HG02623 (cell line): ENCODE results near the gene DCAF6.
A peak's percentile ranks its signal among the peaks of the same experiment; 100 is the strongest.
"Not testable (repeated sequence)": the region's sequence is repeated elsewhere in the genome, so short reads cannot be mapped to it uniquely, and the experiment has no call there.

Source experiments
- ATAC-seq: cut with Tn5 transposase; IDR thresholded peaks from one replicate; pipeline ENCODE4 v1.9.1; 2021; ENCODE audit warnings: moderate library complexity; ENCODE audit not compliant: unreplicated experiment

DCAF6 gene, protein sequence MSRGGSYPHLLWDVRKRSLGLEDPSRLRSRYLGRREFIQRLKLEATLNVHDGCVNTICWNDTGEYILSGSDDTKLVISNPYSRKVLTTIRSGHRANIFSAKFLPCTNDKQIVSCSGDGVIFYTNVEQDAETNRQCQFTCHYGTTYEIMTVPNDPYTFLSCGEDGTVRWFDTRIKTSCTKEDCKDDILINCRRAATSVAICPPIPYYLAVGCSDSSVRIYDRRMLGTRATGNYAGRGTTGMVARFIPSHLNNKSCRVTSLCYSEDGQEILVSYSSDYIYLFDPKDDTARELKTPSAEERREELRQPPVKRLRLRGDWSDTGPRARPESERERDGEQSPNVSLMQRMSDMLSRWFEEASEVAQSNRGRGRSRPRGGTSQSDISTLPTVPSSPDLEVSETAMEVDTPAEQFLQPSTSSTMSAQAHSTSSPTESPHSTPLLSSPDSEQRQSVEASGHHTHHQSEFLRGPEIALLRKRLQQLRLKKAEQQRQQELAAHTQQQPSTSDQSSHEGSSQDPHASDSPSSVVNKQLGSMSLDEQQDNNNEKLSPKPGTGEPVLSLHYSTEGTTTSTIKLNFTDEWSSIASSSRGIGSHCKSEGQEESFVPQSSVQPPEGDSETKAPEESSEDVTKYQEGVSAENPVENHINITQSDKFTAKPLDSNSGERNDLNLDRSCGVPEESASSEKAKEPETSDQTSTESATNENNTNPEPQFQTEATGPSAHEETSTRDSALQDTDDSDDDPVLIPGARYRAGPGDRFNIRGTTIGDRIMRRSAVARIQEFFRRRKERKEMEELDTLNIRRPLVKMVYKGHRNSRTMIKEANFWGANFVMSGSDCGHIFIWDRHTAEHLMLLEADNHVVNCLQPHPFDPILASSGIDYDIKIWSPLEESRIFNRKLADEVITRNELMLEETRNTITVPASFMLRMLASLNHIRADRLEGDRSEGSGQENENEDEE

DNA sequence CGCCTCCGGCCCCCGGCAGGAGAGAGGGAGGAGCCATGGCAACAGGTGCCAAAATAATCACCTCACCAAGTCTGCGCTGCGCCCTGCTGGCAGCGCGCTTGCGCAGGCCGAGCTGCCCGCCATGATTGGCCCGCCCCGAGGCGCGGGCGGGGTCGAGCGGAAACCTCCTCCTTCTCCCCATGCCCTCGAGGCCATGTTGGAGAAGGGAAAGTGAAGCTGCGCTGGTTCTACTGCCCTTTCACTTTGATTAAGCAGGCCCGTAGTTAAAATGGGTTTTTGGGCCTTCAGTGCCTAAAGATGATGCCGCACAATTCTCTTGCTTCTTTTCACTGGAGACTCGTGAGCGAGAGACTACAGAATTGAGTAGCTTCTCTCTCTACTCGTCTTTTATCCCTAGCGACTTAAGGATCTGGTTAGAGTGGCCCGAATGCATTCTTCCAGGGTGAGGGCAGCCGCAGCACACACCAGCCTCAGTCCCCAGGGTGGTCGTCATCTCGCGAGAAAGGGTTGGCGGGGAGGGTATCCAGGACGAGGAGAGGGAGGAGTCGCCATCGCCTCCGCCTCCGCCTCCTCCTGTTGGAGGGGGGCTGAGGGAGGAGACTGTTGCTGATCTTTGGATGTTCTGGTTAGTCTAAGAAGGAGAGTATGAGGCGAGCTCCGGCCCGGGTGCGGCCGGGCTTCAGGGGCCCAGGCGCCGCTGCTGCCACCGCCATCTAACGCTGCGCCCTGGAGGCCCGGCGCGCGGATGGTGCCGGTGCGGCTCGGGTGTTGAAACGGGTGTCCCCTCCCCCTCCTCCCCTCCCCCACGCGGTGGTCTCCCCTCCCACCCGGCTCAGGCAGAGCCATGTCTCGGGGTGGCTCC, at the start of gene DCAF6:
TSS of gene DCAF6 (plus strand) at position 616 of the 862 bp plus-strand sequence. CDS start at position 845, 229 bp downstream.
- peak; percentile 71 for ATAC-seq

DNA sequence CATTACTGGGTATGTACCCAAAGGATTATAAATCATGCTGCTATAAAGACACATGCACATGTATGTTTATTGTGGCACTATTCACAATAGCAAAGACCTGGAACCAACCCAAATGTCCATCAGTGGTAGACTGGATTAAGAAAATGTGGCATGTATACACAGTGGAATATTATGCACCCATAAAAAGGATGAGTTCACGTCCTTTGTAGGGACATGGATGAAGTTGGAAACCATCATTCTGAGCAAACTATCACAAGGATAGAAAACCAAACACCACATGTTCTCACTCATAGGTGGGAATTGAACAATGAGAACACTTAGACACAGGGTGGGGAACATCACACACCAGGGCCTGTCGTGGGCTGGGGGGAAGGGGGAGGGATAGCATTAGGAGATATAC, 49.3 kb upstream of the DCAF6 start:
- not testable (repeated sequence) for ATAC-seq

DNA sequence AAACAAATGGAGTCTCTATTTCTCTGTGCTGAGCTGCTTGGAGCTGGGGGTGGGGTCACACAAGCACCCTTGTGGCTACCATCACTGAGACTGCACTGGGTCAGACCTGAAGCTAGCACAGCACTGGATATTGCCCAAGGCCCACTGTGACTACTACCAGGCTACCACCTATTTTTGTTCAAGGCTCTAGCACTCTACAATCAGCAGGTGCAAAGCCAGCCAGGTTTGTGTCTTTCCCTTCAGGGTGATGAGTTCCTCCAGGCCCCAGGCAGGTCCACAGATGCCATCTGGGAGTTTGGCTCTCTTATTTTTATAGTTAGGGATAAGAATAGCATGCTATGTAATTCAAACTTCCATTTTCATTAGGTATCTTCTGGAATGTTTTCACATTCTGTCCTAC, 46.1 kb upstream of the DCAF6 start:
- ATAC-seq, result no peak

DNA sequence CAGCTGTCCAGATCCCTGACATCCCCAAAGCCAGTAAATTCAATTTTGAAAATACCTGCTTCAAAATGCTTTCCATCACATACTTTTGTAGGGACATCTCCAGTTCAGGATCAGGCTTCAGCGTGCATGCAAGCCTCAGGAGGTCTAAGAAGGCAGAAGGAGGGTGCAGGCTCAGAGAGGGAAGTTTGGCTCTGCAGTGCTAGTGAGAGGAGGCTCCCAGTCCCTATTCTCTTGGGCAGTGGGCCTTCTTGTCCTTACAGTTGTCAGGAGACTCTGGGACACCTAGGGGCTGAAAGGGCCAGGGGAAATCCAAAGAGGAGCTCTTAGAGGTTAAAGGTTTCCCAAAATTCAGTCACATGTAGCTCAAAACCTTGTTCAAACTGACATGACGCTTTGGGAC, 42.7 kb upstream of the DCAF6 start:
- ATAC-seq, result no peak

DNA sequence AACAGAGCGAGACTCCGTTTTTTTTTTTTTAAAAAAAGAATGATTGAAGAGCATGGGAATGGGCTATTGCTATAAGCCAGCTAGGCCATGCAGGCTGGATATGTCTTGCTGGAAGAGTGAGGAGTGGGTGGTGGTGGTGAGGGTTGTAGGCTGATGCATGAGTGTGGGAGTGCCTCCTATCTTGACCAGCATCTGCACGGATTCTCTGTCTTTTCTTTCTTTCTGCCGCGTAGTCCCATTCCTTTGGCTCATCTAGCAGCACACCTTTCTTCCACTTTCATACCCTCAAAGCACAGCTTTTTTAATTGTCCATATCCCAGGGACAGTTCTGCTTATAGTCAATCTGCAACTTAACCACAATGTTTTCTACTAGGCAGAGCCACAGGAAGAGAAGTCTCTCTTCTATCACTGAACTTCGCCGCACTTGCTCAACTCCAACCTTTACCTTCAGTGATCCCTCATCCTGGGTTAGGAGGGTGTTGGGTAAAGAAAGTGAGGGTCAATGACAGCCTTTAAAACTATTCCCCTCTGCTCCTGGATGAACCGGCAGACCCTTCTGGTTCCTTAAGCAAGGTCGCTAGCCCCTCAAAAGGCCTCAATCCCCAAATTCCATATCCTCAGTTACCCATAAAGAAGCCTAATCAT, 37.8 kb upstream of the DCAF6 start:
- ATAC-seq, result no peak

DNA sequence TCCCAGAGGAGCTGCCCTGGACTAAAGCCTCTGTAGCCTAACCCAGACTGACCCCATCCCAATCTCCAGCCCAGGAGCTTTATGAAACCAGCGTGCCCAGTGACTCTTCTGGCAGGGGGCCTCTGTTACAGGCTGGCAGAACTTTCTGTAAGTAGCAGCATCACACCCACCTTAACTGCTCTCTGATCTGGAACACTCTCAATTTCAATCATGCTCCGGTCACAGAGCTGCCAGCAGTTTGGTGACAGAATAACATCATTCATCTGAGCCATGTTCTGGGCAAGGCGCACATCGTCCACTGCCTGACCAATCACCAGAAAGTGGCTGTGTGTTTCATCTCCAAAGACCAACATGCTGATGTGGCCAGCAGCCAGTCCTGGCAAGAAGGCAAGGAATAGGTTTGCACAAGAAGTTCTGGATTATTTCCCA, 37.2 kb upstream of the DCAF6 start:
- peak; percentile 79 for ATAC-seq

DNA sequence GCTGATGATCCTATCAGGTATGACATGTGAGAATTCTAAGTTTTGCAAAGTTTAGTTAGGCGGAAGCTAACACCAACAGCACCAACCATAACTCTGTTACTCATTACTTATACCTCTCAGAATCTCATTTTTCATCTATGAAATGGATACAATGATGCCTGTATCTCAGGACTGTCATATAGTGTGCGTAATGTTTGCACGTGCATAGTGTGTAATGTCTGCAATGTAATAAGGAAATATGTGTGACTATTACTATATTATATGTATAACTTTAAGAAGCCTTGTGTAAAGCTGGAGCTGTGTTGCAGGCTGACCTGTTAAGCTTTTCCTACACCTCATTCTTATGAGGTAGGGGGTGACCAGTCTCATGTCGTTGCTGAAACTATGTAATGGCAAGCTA, 35.6 kb upstream of the DCAF6 start:
- ATAC-seq, result no peak

DNA sequence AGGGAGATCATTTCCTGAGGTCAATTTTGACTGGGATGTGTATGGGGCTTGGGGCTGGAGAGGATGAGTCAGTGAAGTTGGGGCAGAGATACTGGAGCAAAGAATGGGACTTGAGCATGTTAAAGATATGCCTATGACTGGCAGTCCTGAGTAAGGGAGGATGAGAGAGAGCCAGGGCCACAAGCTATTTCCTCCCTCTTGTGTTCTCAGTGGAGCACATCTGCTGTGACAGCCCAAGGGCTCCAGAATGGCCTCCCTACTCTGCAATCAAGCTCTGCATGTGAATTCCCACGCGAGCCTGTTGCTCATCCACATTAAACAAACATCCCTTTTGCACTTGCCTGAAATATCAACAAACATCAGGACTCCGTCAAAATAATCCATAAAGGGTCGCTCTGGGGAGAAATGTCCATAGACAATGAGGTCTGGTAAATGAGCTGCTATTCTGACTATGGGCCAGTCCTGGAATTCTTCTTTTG, 31.8 kb upstream of the DCAF6 start:
- no peak for ATAC-seq

DNA sequence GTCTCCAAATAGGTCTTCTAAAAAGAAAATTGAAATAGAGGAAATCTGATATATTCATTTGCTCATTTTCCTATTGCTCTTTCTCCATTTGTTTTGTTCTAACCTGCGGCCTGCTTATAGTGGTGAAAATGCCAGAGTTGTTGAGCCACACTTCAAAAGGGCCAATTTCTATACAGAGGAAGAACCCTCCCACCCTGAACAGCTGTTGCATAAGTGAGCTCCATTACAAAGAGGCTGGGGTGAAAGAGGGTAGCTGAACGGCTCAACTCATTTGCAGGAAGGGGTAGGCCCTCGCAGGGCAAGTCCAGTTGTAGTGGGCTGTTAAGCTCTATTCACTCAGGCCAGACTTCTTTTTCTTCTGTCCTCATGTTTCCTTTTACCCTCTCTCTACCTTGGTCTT, 31.3 kb upstream of the DCAF6 start:
- ATAC-seq, result no peak

DNA sequence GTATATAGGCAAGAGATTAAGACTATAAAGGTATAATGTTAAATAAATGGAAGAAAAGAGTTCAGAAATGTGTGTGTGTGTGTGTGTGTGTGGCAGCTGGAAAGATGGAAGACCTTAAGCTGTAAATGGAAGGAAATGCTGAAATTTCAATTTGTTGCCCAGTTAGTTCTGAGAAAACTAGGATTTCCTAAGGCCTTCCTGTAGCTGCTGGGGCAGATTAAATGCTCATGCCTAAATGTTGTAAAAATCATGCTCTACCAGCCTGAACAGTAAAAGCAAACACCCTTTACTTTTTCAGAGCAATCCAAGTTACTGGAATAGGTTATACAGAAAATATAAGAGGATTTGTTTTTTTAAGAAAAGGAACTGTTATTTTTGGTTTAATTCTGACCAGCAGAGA, 30.8 kb upstream of the DCAF6 start:
- no peak for ATAC-seq

DNA sequence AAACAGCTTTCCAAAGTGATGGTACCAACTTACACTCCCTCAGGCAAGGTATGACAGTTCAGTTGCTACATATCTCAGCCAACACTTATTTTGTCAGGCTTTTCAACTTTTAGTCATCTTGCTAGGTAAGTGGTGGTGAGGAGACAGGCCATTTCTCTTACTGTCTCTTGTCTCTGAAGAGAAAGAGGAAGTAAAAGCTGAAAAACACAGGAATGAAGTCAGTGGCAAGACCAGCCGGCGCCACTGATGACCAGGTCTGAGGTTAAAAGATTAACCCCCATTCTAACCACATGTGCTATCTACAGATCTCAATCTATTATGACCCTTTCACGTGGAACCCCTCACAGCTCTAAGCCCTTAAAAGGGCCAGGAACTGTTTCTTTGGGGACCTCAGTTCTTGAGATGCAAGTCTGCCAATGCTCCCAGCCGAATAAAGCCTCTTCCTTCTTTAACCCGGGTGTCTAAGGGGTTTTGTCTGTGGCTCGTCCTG, 26.7 kb upstream of the DCAF6 start:
- no peak for ATAC-seq

DNA sequence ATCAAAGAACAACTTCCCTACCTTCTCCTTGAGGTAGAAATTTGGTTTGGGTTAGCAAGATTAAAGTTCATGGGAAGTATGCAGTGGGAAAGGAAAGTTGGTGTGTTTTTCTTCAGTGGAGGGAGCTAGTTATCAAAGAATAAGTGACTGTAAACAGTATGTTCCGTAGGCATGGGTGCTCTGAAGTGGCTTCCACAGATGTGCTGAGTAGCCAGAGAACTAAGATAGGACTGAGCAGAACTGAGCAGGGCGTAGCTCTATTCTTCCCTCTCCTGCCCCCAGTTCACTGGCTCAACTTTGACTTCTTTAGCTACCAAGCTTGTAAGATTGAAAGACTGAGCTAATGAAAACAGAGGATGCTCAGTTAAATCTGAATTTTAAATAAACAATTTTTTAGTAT, 26.0 kb upstream of the DCAF6 start:
- no peak for ATAC-seq

DNA sequence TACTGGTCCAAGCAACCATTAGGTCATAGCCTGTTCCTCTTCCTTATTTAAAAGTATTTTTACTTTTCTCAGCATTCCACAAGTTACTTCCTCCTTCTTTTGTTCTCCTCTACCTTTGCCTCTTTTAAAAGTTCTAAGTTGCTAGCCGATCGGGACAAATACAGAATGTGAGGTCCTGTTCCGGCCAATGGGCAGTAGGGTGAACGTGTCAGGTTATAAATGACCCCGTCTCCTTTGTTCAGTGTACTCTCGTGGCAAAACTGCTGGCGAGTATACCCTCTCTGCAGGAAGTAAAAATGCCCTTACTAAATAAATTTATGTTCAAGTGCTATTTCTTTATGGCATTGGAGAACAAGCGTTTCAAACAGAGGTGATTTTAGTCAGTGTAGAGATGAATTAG, 25.1 kb upstream of the DCAF6 start:
- no peak for ATAC-seq

DNA sequence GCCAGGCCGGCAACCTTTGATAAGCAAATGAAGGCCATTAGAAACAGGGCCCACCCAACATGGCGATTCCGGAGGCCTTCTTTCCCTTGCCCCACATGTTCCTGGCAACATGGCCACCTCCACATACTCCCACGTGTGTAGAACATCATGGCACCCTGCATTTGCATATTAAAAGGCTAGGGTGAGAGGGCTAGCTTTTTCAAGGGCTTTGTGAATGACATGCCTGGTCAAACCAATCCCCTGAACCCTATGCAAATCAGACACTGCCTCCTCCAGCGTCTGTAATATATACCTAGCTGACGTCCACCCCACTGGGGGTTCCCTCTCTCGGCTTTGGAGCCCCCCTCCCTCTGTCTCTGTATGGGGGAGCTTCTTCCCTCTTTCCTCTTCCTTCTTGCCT, 24.2 kb upstream of the DCAF6 start:
- no peak for ATAC-seq

DNA sequence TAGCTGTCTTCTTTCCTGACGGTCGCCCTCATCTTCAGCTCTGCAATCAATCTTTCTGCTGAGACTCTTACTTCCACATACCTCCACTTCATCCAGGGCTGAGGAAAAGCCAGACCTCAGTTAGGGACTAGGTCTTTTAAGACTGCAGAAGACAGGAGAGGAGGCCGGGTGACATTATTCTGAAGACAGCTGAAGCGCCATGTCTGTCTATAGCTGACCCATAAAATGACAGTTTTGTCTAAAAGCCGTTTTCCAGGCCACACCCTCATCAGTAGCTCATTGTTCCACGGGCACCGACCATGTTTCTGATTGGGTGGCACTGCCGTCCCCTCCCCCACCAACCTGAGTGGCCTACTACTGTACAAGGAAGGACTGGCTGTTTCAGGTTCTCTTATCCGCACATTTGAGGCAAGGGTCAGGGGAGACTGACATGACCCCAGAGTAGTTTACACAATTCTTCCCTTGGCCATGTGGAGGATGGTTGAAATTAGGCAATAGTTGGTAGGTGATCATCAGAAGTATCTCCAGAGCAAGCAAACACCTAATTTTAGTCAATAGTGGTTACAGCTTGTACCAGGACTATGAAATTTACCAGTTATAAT, 22.5 kb upstream of the DCAF6 start, which contains the start of gene ADCY10:
TSS of gene ADCY10 (minus strand) at position 240 of the 602 bp plus-strand sequence. CDS start 8,994 bp downstream, outside the sequence.
- no peak for ATAC-seq

DNA sequence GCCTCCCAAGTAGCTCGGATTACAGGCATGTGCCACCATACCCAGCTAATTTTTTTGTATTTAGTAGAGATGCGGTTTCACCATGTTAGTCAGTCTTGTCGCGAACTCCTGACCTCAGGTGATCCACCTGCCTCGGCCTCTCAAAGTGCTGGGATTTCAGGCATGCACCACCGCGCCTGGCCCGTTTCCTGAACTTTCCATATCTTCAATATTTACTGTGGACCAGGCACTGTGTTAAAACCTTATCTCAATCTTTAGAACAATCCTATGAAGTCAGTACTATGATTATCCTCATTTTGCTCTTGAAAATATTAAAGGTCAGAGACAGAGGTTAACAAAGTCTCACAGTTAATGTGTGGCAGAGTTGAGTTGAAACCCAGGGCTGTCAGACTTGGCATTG, 20.9 kb upstream of the DCAF6 start:
- no peak for ATAC-seq

DNA sequence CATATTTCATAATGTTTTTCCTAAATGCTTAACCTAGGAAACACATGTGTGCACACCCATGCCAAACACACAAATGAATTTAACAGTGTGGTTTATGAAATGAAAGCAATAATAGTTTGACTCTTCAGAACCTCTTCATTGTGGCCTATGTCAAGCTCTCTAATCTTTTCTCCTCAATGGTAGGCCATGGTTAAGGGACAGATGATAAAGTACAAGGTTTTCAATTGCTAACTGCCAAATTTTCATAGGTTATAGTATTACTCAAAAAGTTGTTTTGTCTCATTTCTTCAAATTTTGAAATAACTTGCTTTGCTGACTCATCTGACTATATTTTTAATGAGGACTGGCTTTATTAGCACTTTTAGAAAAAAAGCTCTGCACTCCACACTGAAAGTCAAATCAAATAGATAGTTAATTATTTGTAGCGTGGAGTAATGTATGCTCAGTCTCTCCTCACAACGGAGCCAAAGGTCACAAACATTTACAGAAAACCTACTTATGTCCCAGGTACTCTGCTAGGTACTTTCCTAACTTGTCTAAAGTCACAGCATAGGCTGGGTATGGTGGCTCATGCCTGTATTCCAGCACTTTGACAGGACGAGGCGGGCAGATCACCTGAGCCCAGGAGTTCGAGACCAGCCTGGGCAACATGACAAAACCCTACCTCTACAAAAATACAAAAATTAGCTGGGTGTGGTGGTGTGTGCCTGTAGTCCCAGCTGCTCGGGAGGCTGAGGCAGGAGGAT, 19.5 kb upstream of the DCAF6 start:
- ATAC-seq, result no peak

DNA sequence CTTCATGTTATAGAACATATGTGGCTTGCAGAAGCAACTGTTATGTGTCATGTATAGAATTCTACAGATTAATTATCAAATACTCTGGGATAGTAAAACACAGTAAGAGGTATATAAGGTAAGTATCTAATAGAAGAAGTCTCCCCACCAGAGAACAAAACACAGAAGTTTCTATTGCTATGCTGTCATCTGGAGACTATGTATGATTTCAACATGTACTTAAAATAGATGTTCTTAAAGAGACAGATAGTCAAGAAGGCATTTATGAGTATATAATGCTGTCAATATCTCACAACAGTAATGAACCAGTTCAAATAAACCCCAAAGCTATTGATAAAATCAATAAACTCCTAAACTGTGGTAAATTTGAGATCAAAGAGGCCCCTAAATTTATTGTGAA, 14.5 kb upstream of the DCAF6 start:
- ATAC-seq, result no peak

DNA sequence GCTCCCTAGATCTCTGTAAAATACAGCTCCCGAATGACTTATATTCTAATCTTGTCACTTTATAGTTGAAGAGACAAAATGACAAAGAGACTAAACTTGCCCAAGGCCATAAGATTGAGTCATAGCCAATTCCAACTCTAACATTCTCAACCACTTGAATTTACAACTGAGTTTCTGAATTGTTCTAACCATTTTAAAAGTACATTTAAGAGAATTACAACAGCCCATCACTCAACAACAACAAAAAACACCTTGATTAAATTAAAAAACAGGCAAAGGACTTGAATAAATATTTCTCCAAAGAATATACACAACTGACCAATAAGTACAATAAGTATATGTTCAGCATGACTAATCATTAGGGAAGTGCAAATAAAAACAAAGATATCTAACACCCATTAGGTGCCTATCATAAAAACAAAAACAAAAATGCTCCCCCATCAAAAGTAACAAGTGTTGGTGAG, 13.8 kb upstream of the DCAF6 start:
- ATAC-seq, result no peak
